HepG2 (cell line): ENCODE data around the gene TMEM9. TPM values are rescaled to one million over a fixed set of nuclear protein-coding genes. Genes with fewer than 3 reads are reported as not detected.

Experiments
- ARNT ChIP-seq: fragments of 450-650 bp; IDR thresholded peaks from 2 replicates; pipeline ENCODE4 v1.6.1; 2017
- ATF7 ChIP-seq, 2 experiments: fragments of 450-650 bp in 1 of 2; sonication (generic) in 1 of 2; formaldehyde crosslinking in 1 of 2; IDR thresholded peaks; 2 replicates each; pipeline versions ENCODE4 v1.4.0 to v1.6.1; 2016 to 2020; ENCODE audit warnings: antibody characterized with exemption in 1 of 2, mild to moderate bottlenecking in 1 of 2, missing genetic modification reagents in 1 of 2
- CSRNP1 ChIP-seq: sonication (generic); formaldehyde crosslinking; IDR thresholded peaks from 2 replicates; pipeline ENCODE4 v1.8.1; 2023; ENCODE audit warnings: mild to moderate bottlenecking, missing genetic modification reagents
- FOSL1 ChIP-seq: sonication (generic); formaldehyde crosslinking; IDR thresholded peaks from 2 replicates; pipeline ENCODE4 v1.9.0; 2021; ENCODE audit warnings: missing genetic modification reagents, borderline replicate concordance
- GABPA ChIP-seq, 2 experiments: IDR thresholded peaks; 2 replicates each; pipeline ENCODE4 v1.6.1; 2011 to 2016; ENCODE audit warnings: low read depth in 2 of 2, low read length in 1 of 2, missing biosample characterization in 1 of 2, missing genetic modification characterization in 1 of 2
- PHF5A ChIP-seq: IDR thresholded peaks from one replicate; pipeline ENCODE4 v1.6.1; 2018; ENCODE audit warnings: low read depth, missing genetic modification reagents; ENCODE audit not compliant: unreplicated experiment
- RFX5 ChIP-seq: IDR thresholded peaks from 2 replicates; pipeline ENCODE4 v1.6.1; 2011; ENCODE audit warnings: low read depth, low read length, improper control_type of control experiment
- SSRP1 ChIP-seq: IDR thresholded peaks from 2 replicates; pipeline ENCODE4 v1.6.1; 2016; ENCODE audit warnings: control low read depth
- THRA ChIP-seq: sonication (generic); formaldehyde crosslinking; IDR thresholded peaks from 2 replicates; pipeline ENCODE4 v1.4.0; 2020; ENCODE audit warnings: missing genetic modification reagents, borderline replicate concordance
- TOE1 ChIP-seq: sonication (generic); formaldehyde crosslinking; IDR thresholded peaks from 2 replicates; pipeline ENCODE4 v1.4.0; 2020; ENCODE audit warnings: mild to moderate bottlenecking, missing genetic modification reagents
- UBTF ChIP-seq: sonication (generic); formaldehyde crosslinking; IDR thresholded peaks from 2 replicates; pipeline ENCODE4 v1.4.0; 2020; ENCODE audit warnings: mild to moderate bottlenecking, missing genetic modification reagents
- ZBTB1 ChIP-seq: sonication (generic); formaldehyde crosslinking; IDR thresholded peaks from 2 replicates; pipeline ENCODE4 v1.4.0; 2020; ENCODE audit warnings: missing genetic modification reagents, borderline replicate concordance
- ZNF138 ChIP-seq: sonication (generic); formaldehyde crosslinking; IDR thresholded peaks from 2 replicates; pipeline ENCODE4 v1.5.0; 2020; ENCODE audit warnings: mild to moderate bottlenecking, low read depth, missing genetic modification reagents
- ZNF354B ChIP-seq: sonication (generic); formaldehyde crosslinking; IDR thresholded peaks from 2 replicates; pipeline ENCODE4 v1.8.0; 2022; ENCODE audit warnings: mild to moderate bottlenecking, missing genetic modification reagents
- ZNF550 ChIP-seq: sonication (generic); formaldehyde crosslinking; IDR thresholded peaks from 2 replicates; pipeline ENCODE4 v1.4.0; 2020; ENCODE audit warnings: mild to moderate bottlenecking, missing genetic modification reagents, borderline replicate concordance
- ZNF710 ChIP-seq: sonication (generic); formaldehyde crosslinking; IDR thresholded peaks from 2 replicates; pipeline ENCODE4 v1.5.0; 2020; ENCODE audit warnings: mild to moderate bottlenecking, missing genetic modification reagents, borderline replicate concordance
- ZNF792 ChIP-seq: IDR thresholded peaks from 2 replicates; pipeline ENCODE4 v1.6.1; 2016
- ZNF850 ChIP-seq: sonication (generic); formaldehyde crosslinking; conservative IDR thresholded peaks from 2 replicates; pipeline ENCODE4 v1.9.0; 2021; ENCODE audit warnings: mild to moderate bottlenecking, missing genetic modification reagents
- ZUFSP ChIP-seq: sonication (generic); formaldehyde crosslinking; IDR thresholded peaks from 2 replicates; pipeline ENCODE4 v1.9.0; 2021; ENCODE audit warnings: missing genetic modification reagents, mild to moderate bottlenecking, borderline replicate concordance
- polyA plus RNA-seq, 8 experiments: library from polyadenylated mRNA; depleted of rRNA in 3 of 8; stranded (reverse) in 7 of 8; unstranded in 1 of 8; fragments of >200 nt; fragmentation: Illumina TruSeq in 4 of 8; extraction: Trizol in 4 of 8; gene quantifications; 2 replicates each; pipeline versions ENCODE4 v1.2.1 to v1.2.3, GENCODE V29; 2011 to 2016; ENCODE audit warnings: low read depth in 4 of 8, missing spikeins in 1 of 8, mixed read lengths in 1 of 8; ENCODE audit not compliant: insufficient read depth in 1 of 8
- total RNA-seq, 5 experiments: library from RNA; depleted of rRNA; stranded (reverse); fragments of >200 nt; fragmentation: Illumina TruSeq; extraction: Trizol; gene quantifications; 2 replicates each; pipeline ENCODE4 v1.2.3, GENCODE V29; 2016; ENCODE audit warnings: low read depth in 1 of 5

TMEM9 gene
- total and polyA plus RNA-seq, 2 of the 13 experiments (the other 11 are each of a cell fraction or from before 2014, with no cell fraction given) = 60.9 to 102 TPM

GRCh38 chr1:201153474-201154388 lies 543 bp downstream of the TMEM9 start (continued):
- no peak for TF ChIP-seq ZNF710 (CRISPR knock-in tag)
- TF ChIP-seq ATF7 (IDR thresholded peaks at IDR 0.05) = no peak
- no peak for TF ChIP-seq ATF7 (CRISPR knock-in tag; IDR thresholded peaks at IDR 0.05)
- TF ChIP-seq UBTF = peak; percentile 49; the same call in 1 of the 2 replicates
- TF ChIP-seq ZNF138 (CRISPR knock-in tag) = 0 out of 2 replicates have a peak, but pooled peaks have one; percentile 19
- TF ChIP-seq PHF5A (CRISPR knock-in tag) = no peak
- no peak for TF ChIP-seq TOE1 (CRISPR knock-in tag)
- TF ChIP-seq ZNF354B (CRISPR knock-in tag) = no peak
- no peak for TF ChIP-seq FOSL1
- no peak for TF ChIP-seq CSRNP1
- TF ChIP-seq ZNF550 = no peak
- no peak for TF ChIP-seq ZNF792
- no peak for TF ChIP-seq ZBTB1 (CRISPR knock-in tag)
- TF ChIP-seq ZNF850 (CRISPR knock-in tag) = no peak
- TF ChIP-seq THRA (CRISPR knock-in tag) = no peak
- no peak for TF ChIP-seq SSRP1 (CRISPR knock-in tag)
- TF ChIP-seq GABPA (IDR thresholded peaks at IDR 0.05; ENCODE audit: low read depth, low read length) = no peak
- no peak for TF ChIP-seq GABPA (CRISPR knock-in tag; IDR thresholded peaks at IDR 0.05; ENCODE audit: low read depth)
- TF ChIP-seq ZUFSP (CRISPR knock-in tag) = no peak
- TF ChIP-seq RFX5 = no peak
- TF ChIP-seq ARNT = no peak
